ENCODE measurements around the gene ACLY.

Gene ACLY

GRCh38 chr17:41912925-41913324 is 5.8 kb downstream of the ACLY start:
- DNase-seq (ENCODE audit: extremely low read depth, insufficient read length) = no peak
- H3K27me3 ChIP-seq (replicated peaks; ENCODE audit: control insufficient read depth, insufficient read depth, low read length) = no peaks in the 10 kb centered on the region
- TF ChIP-seq, protein P1, sequence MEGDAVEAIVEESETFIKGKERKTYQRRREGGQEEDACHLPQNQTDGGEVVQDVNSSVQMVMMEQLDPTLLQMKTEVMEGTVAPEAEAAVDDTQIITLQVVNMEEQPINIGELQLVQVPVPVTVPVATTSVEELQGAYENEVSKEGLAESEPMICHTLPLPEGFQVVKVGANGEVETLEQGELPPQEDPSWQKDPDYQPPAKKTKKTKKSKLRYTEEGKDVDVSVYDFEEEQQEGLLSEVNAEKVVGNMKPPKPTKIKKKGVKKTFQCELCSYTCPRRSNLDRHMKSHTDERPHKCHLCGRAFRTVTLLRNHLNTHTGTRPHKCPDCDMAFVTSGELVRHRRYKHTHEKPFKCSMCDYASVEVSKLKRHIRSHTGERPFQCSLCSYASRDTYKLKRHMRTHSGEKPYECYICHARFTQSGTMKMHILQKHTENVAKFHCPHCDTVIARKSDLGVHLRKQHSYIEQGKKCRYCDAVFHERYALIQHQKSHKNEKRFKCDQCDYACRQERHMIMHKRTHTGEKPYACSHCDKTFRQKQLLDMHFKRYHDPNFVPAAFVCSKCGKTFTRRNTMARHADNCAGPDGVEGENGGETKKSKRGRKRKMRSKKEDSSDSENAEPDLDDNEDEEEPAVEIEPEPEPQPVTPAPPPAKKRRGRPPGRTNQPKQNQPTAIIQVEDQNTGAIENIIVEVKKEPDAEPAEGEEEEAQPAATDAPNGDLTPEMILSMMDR (IDR thresholded peaks at IDR 0.05; ENCODE audit: insufficient read depth, low read length, poor library complexity, severe bottlenecking) = no peak
- H3K36me3 ChIP-seq (ENCODE audit: control insufficient read depth, insufficient read depth, low read length) = peaks cover 47% of the 10 kb centered on the region
- no peak overlapping the region for H3K4me3 ChIP-seq (replicated peaks; ENCODE audit: low read depth, low read length)

GRCh38 chr17:41910701-41911391 is 7.9 kb downstream of the ACLY start:
- H3K36me3 ChIP-seq (ENCODE audit: control insufficient read depth, insufficient read depth, low read length) = peaks cover 59% of the 10 kb centered on the region
- no peaks in the 10 kb centered on the region for H3K27me3 ChIP-seq (replicated peaks; ENCODE audit: control insufficient read depth, insufficient read depth, low read length)
- DNase-seq (ENCODE audit: extremely low read depth, insufficient read length) = no peak
- TF ChIP-seq, protein P1 (IDR thresholded peaks at IDR 0.05; ENCODE audit: insufficient read depth, low read length, poor library complexity, severe bottlenecking) = no peak
- H3K4me3 ChIP-seq (replicated peaks; ENCODE audit: low read depth, low read length) = no peak overlapping the region

- TF ChIP-seq, protein P1 (IDR thresholded peaks at IDR 0.05; ENCODE audit: insufficient read depth, low read length, poor library complexity, severe bottlenecking) = no peak
- no peak overlapping the region for H3K4me3 ChIP-seq (replicated peaks; ENCODE audit: low read depth, low read length)
- no peak for DNase-seq (ENCODE audit: extremely low read depth, insufficient read length)
- H3K27me3 ChIP-seq (replicated peaks; ENCODE audit: control insufficient read depth, insufficient read depth, low read length) = no peaks in the 10 kb centered on the region
- H3K36me3 ChIP-seq (ENCODE audit: control insufficient read depth, insufficient read depth, low read length) = peaks cover 70% of the 10 kb centered on the region
Observed at GRCh38 chr17:41909088-41909487, 9.7 kb downstream of the ACLY start.

DNA sequence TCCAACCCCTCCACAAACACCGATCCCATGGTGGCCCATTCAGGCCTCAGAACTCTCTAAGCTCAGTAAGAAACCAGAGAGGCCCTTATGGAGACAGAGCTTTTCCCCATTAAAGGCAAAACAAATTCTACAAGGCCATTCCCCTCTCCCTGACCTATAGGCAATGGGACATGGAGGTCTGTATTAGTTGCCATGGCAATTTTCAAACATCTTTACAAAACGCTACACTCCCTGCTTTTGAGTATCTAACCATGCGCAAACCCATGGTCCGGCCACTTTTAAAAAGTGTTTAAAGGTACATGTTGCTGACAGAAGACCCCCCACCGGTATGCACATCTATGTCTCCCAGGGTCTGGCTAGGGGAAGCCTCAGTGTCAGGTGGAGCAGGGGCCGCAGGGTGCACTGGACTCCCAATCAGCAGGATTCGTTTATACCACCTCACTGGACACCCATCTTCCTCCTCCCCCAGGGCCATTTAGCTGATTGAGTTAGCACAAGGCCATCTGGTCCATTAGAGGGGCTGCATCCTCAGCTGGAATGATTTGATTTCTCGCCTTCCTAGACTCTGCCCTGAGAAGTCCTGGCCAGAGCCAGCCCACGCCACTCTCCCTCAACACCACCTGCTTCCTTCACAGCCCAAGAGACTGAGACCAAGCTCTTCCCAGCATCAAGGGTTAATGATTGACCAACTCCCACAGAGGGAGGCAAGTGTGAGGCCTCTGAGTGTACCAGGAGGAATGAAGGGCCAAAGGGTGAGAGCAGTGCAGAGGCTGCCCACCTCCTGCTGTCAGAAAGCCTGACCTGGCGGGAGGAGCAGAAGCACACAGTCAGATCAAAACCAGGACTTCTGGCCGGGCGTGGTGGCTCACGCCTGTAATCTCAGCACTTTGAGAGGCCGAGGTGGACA is 10.9 kb downstream of the ACLY start:
- Histone ChIP-seq H3K36me3 (ENCODE audit: control insufficient read depth, insufficient read depth, low read length) (peaks cover 64% of the 10 kb centered on the region), H3K27me3 (replicated peaks; ENCODE audit: control insufficient read depth, insufficient read depth, low read length) (no peaks in the 10 kb centered on the region), H3K4me3 (replicated peaks; ENCODE audit: low read depth, low read length) (no peak overlapping the region)
- DNase-seq (ENCODE audit: extremely low read depth, insufficient read length) = no peak
- TF ChIP-seq, protein P1 (IDR thresholded peaks at IDR 0.05; ENCODE audit: insufficient read depth, low read length, poor library complexity, severe bottlenecking) = no peak

GRCh38 chr17:41907185-41907556 is 11.6 kb downstream of the ACLY start:
- H3K36me3 ChIP-seq (ENCODE audit: control insufficient read depth, insufficient read depth, low read length) = peaks cover 62% of the 10 kb centered on the region
- DNase-seq (ENCODE audit: extremely low read depth, insufficient read length) = no peak
- TF ChIP-seq, protein P1 (IDR thresholded peaks at IDR 0.05; ENCODE audit: insufficient read depth, low read length, poor library complexity, severe bottlenecking) = no peak
- H3K4me3 ChIP-seq (replicated peaks; ENCODE audit: low read depth, low read length) = no peak overlapping the region
- H3K27me3 ChIP-seq (replicated peaks; ENCODE audit: control insufficient read depth, insufficient read depth, low read length) = no peaks in the 10 kb centered on the region

All from GM06990 (cell line).